OCI-LY7 (cell line): Measurements from ENCODE around the gene CHD9. TPM values are rescaled to one million over a fixed set of nuclear protein-coding genes. Genes with fewer than 3 reads are reported as not detected.

Experiments used
- BruUV-seq: library from RNA; stranded (reverse); fragments of 400-500 nt; replicated peaks from 2 replicates; lab custom pipeline; 2021; lab: Mats Ljungman, UMichigan
- CTCF ChIA-PET: fragments of 300-600 bp; sonication (Branson Sonifier 250); formaldehyde crosslinking; loops from one replicate; lab custom pipeline; 2022; ENCODE audit warnings: antibody characterized with exemption; ENCODE audit not compliant: unreplicated experiment; lab: Charles Lee
- POLR2A ChIA-PET: fragments of 300-600 bp; sonication (Branson Sonifier 250); formaldehyde crosslinking; loops from one replicate; lab custom pipeline; 2022; ENCODE audit warnings: antibody characterized with exemption; lab: Charles Lee
- DNase-seq: peaks from one replicate; pipeline ENCODE4 v3.0.0-alpha.2; 2015; ENCODE audit warnings: low spot score
- H2AFZ ChIP-seq: fragments of 200-600 bp; sonication (generic), shearing (Covaris generic); 2 replicates; pipeline ENCODE4 v1.6.1; 2014; ENCODE audit warnings: mild to moderate bottlenecking, antibody characterized with exemption, low read length, moderate library complexity
- H3K27ac ChIP-seq: fragments of 200-600 bp; sonication (generic); 2 replicates; pipeline ENCODE4 v1.5.1; 2014; ENCODE audit warnings: mixed run types, low read depth, mild to moderate bottlenecking, moderate library complexity, low read length, inconsistent platforms; ENCODE audit not compliant: poor library complexity, severe bottlenecking
- H3K36me3 ChIP-seq: fragments of 200-600 bp; sonication (generic); 2 replicates; pipeline ENCODE4 v1.6.1; 2014; ENCODE audit warnings: mild to moderate bottlenecking, antibody characterized with exemption, low read length, moderate library complexity, mixed read lengths; ENCODE audit not compliant: insufficient read depth
- H3K4me1 ChIP-seq: fragments of 200-600 bp; sonication (generic); 2 replicates; pipeline ENCODE4 v1.5.1; 2014; ENCODE audit warnings: mild to moderate bottlenecking, low read length; ENCODE audit not compliant: insufficient read depth, poor library complexity, severe bottlenecking
- H3K4me2 ChIP-seq: fragments of 200-600 bp; sonication (generic); 2 replicates; pipeline ENCODE4 v1.6.1; 2014; ENCODE audit warnings: mild to moderate bottlenecking, low read length
- H3K4me3 ChIP-seq: fragments of 200-600 bp; sonication (generic); 2 replicates; pipeline ENCODE4 v1.5.1; 2014; ENCODE audit warnings: mild to moderate bottlenecking, low read depth, low read length; ENCODE audit not compliant: poor library complexity, severe bottlenecking
- H3K79me2 ChIP-seq: fragments of 200-600 bp; sonication (generic); 2 replicates; pipeline ENCODE4 v1.6.1; 2016; ENCODE audit warnings: low read depth, mild to moderate bottlenecking, low read length, moderate library complexity, mixed read lengths; ENCODE audit not compliant: insufficient read depth
- H3K9me2 ChIP-seq: fragments of 200-600 bp; sonication (generic); 2 replicates; pipeline ENCODE4 v1.6.1; 2016; ENCODE audit warnings: mild to moderate bottlenecking, low read length, mixed read lengths; ENCODE audit not compliant: insufficient read depth
- H3K9me3 ChIP-seq: fragments of 200-600 bp; sonication (generic); 2 replicates; pipeline ENCODE4 v1.6.1; 2014; ENCODE audit warnings: mild to moderate bottlenecking, mixed run types, low read length, mixed read lengths
- H4K20me1 ChIP-seq: fragments of 200-600 bp; sonication (generic); 2 replicates; pipeline ENCODE4 v1.6.1; 2014; ENCODE audit warnings: mild to moderate bottlenecking, antibody characterized with exemption, low read length, moderate library complexity, mixed read lengths; ENCODE audit not compliant: insufficient read depth
- CTCF ChIP-seq: fragments of 200-600 bp; sonication (generic); conservative IDR thresholded peaks from 2 replicates; pipeline ENCODE4 v1.5.1; 2014; ENCODE audit warnings: mild to moderate bottlenecking, antibody characterized with exemption, low read length, moderate library complexity, mixed read lengths
- EZH2phosphoT487 ChIP-seq: fragments of 200-600 bp; sonication (generic); IDR thresholded peaks from 2 replicates; pipeline ENCODE4 v1.6.1; 2018; ENCODE audit warnings: low read depth, borderline replicate concordance, mild to moderate bottlenecking, mixed run types, antibody characterized with exemption, low read length, moderate library complexity, mixed read lengths
- intact Hi-C: fragments of 100-400 bp; cut with micrococcal nuclease; formaldehyde crosslinking; loops from one replicate; pipeline ENCODE4 v1.10.0; 2022; ENCODE audit not compliant: unreplicated experiment
- total RNA-seq, 2 experiments: library from RNA; depleted of rRNA in 1 of 2; stranded (reverse); fragments of >200 nt in 1 of 2; shearing (Covaris generic) in 1 of 2; gene quantifications; 2 replicates each; pipeline ENCODE4 v1.2.3, GENCODE V29; 2014 to 2022

The CHD9 gene
- total RNA-seq, 2 experiments from 2014 or later = 52.6 to 85.9 TPM

GRCh38 chr16:53370827-53371226 lies 316.0 kb downstream of the CHD9 start:
- Histone ChIP-seq H3K9me3 (no peaks in the 10 kb centered on the region), H3K27ac (no peak overlapping the region), H3K4me3 (no peak overlapping the region), H3K36me3 (no peaks in the 10 kb centered on the region), H3K9me2 (no peaks in the 10 kb centered on the region), H4K20me1 (no peaks in the 10 kb centered on the region), H3K4me2 (no peak overlapping the region), H2AFZ (no peak overlapping the region), H3K79me2 (no peaks in the 10 kb centered on the region), H3K4me1 (no peaks in the 10 kb centered on the region)
- TF ChIP-seq CTCF (no peak), EZH2phosphoT487 (no peak)
- no TSS peak for BruUV-seq
- POLR2A ChIA-PET = no interaction called here
- intact Hi-C loops = no loop called here
- DNase-seq = no peak
- CTCF ChIA-PET = no interaction called here

GRCh38 chr16:53372992-53373871 lies 318.4 kb downstream of the CHD9 start:
- no peak overlapping the region for H2AFZ ChIP-seq
- ChIA-PET POLR2A (no interaction called here), CTCF (no interaction called here)

More at GRCh38 chr16:53372992-53373871, 318.4 kb downstream of the CHD9 start:
- DNase-seq = no peak
- no peaks in the 10 kb centered on the region for H3K9me3 ChIP-seq
- no peaks in the 10 kb centered on the region for H3K79me2 ChIP-seq
- no peaks in the 10 kb centered on the region for H3K4me1 ChIP-seq
- H3K36me3 ChIP-seq = no peaks in the 10 kb centered on the region
- TF ChIP-seq EZH2phosphoT487 (no peak), CTCF (no peak)
- intact Hi-C loops = no loop called here
- no peaks in the 10 kb centered on the region for H4K20me1 ChIP-seq
- H3K9me2 ChIP-seq = no peaks in the 10 kb centered on the region
- H3K4me3 ChIP-seq = no peak overlapping the region
- no peak overlapping the region for H3K27ac ChIP-seq
- H3K4me2 ChIP-seq = no peak overlapping the region
- BruUV-seq = no TSS peak
